H1 (cell line): ENCODE data around the gene GCC1. TPM values are rescaled to one million over a fixed set of nuclear protein-coding genes. Genes with fewer than 3 reads are reported as not detected.

ENCODE experiments used
- BCL11A ChIP-seq, 2 experiments: IDR thresholded peaks; one replicate each; pipeline ENCODE4 v1.6.1; 2011; ENCODE audit warnings: low read depth in 2 of 2, low read length in 2 of 2, mild to moderate bottlenecking in 2 of 2
- FOSL1 ChIP-seq: IDR thresholded peaks from 2 replicates; pipeline ENCODE4 v1.6.1; 2011; ENCODE audit warnings: mild to moderate bottlenecking, low read depth, low read length, moderate library complexity; ENCODE audit not compliant: insufficient read depth
- POLR2AphosphoS5 ChIP-seq: IDR thresholded peaks from 2 replicates; pipeline ENCODE4 v1.6.1; 2011; ENCODE audit warnings: low read depth, low read length
- polyA plus RNA-seq, 7 experiments: library from polyadenylated mRNA; depleted of rRNA in 3 of 7; stranded (reverse) in 5 of 7; unstranded in 2 of 7; fragments of >200 nt in 5 of 7; fragments of 200-250 nt in 2 of 7; gene quantifications; 1 replicate in 5 of 7; 2 replicates in 1 of 7; 4 replicates in 1 of 7; pipeline versions ENCODE4 v1.2.1 to v1.2.3, GENCODE V29; 2011 to 2013; ENCODE audit warnings: missing spikeins in 2 of 7, mixed read lengths in 2 of 7
- total RNA-seq: library from RNA; stranded (reverse); fragmentation: NEBNext Ultra II Directional; extraction: Animal tissue kit (Norgen Biotek cat#: 25700); gene quantifications from 2 replicates; pipeline ENCODE4 v1.2.1, GENCODE V29; 2021
- TF ChIP-seq, protein P1 (sequence below): IDR thresholded peaks from 2 replicates; pipeline ENCODE4 v1.6.1; 2011; ENCODE audit warnings: low read depth, mild to moderate bottlenecking, low read length; ENCODE audit not compliant: insufficient read depth

GCC1 gene
- total and polyA plus RNA-seq, 2 of the 8 experiments (the other 6 are each of a cell fraction or from before 2014, with no cell fraction given), result 3.3 to 15.0 TPM

DNA sequence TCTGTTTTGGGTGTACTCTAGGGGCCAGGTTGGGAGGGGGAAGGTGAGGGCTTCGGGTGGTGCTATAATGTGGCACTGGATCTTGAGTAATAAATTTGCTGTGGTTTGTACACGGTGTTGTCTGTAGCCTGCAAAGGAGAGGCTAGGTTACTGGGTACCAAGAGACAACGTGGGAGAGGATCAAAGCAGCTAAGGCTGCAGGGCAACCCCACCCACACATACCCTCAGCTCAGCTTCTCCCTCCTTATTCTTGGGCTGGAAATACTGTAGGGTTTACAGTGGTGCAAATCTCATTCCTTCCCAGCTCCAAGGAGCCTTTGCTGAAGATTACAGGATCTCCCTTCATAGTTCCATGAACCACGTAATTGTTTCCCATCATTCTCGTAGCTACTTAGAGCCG lies 6.2 kb upstream of the GCC1 start (continued):
- TF ChIP-seq POLR2AphosphoS5 (no peak), BCL11A (IDR thresholded peaks at IDR 0.05; ENCODE audit: low read depth in 2 of 2, low read length in 2 of 2) (no peak), FOSL1 (no peak)
- TF ChIP-seq, protein P1, sequence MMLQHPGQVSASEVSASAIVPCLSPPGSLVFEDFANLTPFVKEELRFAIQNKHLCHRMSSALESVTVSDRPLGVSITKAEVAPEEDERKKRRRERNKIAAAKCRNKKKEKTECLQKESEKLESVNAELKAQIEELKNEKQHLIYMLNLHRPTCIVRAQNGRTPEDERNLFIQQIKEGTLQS, result no peak
- TF ChIP-seq, all 59 proteins: peak for 0
